Fibroblast of gingiva (primary cell): ENCODE results near the gene GLIPR1.
"Not testable (repeated sequence)": the region's sequence is repeated elsewhere in the genome, so short reads cannot be mapped to it uniquely, and the experiment has no call there.

Source experiments
- DNase-seq: peaks from one replicate; pipeline ENCODE4 v3.0.0-alpha.2; 2011; ENCODE audit warnings: low read depth

The GLIPR1 gene

GRCh38 chr12:75474116-75474515 lies 6.4 kb upstream of the GLIPR1 start:
- no peak for DNase-seq

- DNase-seq = no peak
Measured at GRCh38 chr12:75476071-75476470, 4.5 kb upstream of the GLIPR1 start.

GRCh38 chr12:75477137-75477536 lies 3.4 kb upstream of the GLIPR1 start:
- no peak for DNase-seq

GRCh38 chr12:75478116-75478794 lies 2.3 kb upstream of the GLIPR1 start:
- DNase-seq = peak; percentile 55

GRCh38 chr12:75479963-75480461 lies 543 bp upstream of the GLIPR1 start:
- peak; percentile 50 for DNase-seq

- peak; percentile 29 for DNase-seq
Measured at GRCh38 chr12:75481013-75481705, 604 bp downstream of the GLIPR1 start.

GRCh38 chr12:75481774-75482173 lies 1.2 kb downstream of the GLIPR1 start:
- DNase-seq = peak; percentile 75

GRCh38 chr12:75482646-75483045 lies 2.1 kb downstream of the GLIPR1 start:
- no peak for DNase-seq

- DNase-seq = peak; percentile 14
Measured at GRCh38 chr12:75483431-75483830, 2.9 kb downstream of the GLIPR1 start.

GRCh38 chr12:75484450-75484849 lies 3.9 kb downstream of the GLIPR1 start:
- not testable (repeated sequence) for DNase-seq

- no peak for DNase-seq
Measured at GRCh38 chr12:75487308-75487707, 6.8 kb downstream of the GLIPR1 start.

- peak; percentile 48 for DNase-seq
Measured at GRCh38 chr12:75488553-75488952, 8.0 kb downstream of the GLIPR1 start.

- no peak for DNase-seq
Measured at GRCh38 chr12:75489187-75489586, 8.6 kb downstream of the GLIPR1 start.

GRCh38 chr12:75489613-75490210 lies 9.2 kb downstream of the GLIPR1 start:
- DNase-seq = peak; percentile 59

GRCh38 chr12:75491169-75491568 lies 10.6 kb downstream of the GLIPR1 start:
- no peak for DNase-seq

GRCh38 chr12:75503459-75503858 lies 22.9 kb downstream of the GLIPR1 start:
- no peak for DNase-seq

- no peak for DNase-seq
Measured at GRCh38 chr12:75503866-75504265, 23.3 kb downstream of the GLIPR1 start.

GRCh38 chr12:75505706-75506312 lies 25.3 kb downstream of the GLIPR1 start:
- DNase-seq = peak; percentile 66

GRCh38 chr12:75507086-75507485 lies 26.5 kb downstream of the GLIPR1 start:
- DNase-seq = no peak

- DNase-seq = no peak
Measured at GRCh38 chr12:75508159-75508558, 27.6 kb downstream of the GLIPR1 start.

GRCh38 chr12:75509621-75510020 lies 29.1 kb downstream of the GLIPR1 start:
- DNase-seq = no peak
